ENCODE results near the gene MESD. TPM values are rescaled to one million over a fixed set of nuclear protein-coding genes. Genes with fewer than 3 reads are reported as not detected.

MESD gene
- total and polyA plus RNA-seq, 2 of the 4 experiments (the other 2 are of a cell fraction) = 10.0 to 14.0 TPM

DNA sequence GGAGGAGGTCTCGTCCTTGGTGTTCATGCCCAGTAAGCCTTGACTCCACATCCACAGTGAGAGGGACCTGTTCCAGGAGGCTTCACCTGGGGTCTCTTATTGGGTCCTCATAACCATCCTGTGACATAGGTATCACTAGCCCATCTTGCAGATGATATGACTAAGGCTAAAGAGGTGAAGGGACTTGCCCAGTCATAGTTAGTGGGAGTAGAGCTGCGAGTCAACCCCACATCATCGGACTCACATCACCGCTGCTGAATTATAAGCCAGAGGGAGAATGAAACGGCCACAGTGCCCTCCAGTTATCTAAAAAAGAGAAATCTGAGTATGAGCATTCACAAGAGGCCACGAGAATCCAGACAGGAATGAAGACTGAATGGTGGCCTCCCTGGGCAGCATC lies 66.0 kb downstream of the MESD start:
- Histone ChIP-seq H3K4me1 (ENCODE audit: control insufficient read depth, insufficient read depth, low read length) (peaks cover 2% of the 10 kb centered on the region; the same call in 1 of the 2 replicates), H2BK15ac (ENCODE audit: low read depth, low read length) (no peak overlapping the region), H3K14ac (replicated peaks; ENCODE audit: low read depth, low read length) (no peak overlapping the region), H3K4me2 (ENCODE audit: low read depth, low read length) (no peak overlapping the region), H2BK5ac (ENCODE audit: low read depth, low read length, poor library complexity, severe bottlenecking) (no peak overlapping the region), H4K5ac (ENCODE audit: low read depth, low read length) (no peak overlapping the region), H2BK120ac (ENCODE audit: low read depth, low read length) (no peak overlapping the region), H3K9me3 (ENCODE audit: control insufficient read depth, insufficient read depth, low read length) (no peaks in the 10 kb centered on the region), H3K4ac (ENCODE audit: low read depth, low read length) (no peak overlapping the region), H3K9me1 (ENCODE audit: insufficient read depth, low read length) (peaks cover 14% of the 10 kb centered on the region), H3K18ac (ENCODE audit: low read depth, low read length) (no peak overlapping the region), H2AFZ (replicated peaks; ENCODE audit: low read length, poor library complexity) (no peak overlapping the region), H3K9ac (ENCODE audit: low read depth, low read length) (no peak overlapping the region), H3K27me3 (ENCODE audit: control insufficient read depth, insufficient read depth, low read length) (no peaks in the 10 kb centered on the region), H4K91ac (ENCODE audit: insufficient read depth, low read depth, low read length) (no peak overlapping the region), H2AK5ac (ENCODE audit: low read depth, low read length) (no peak overlapping the region), H3K36me3 (ENCODE audit: control insufficient read depth, insufficient read depth, low read length) (peaks cover 92% of the 10 kb centered on the region), H2BK20ac (ENCODE audit: low read depth, low read length) (no peak overlapping the region), H3K23ac (ENCODE audit: low read depth, low read length) (no peak overlapping the region), H3K4me3 (ENCODE audit: insufficient read depth, low read depth, low read length) (no peak overlapping the region), H4K8ac (ENCODE audit: low read depth in 2 of 2, low read length in 2 of 2) (no peak overlapping the region), H3K27ac (ENCODE audit: insufficient read depth, low read length) (no peak overlapping the region), H2AK9ac (replicated peaks; ENCODE audit: low read depth, low read length, poor library complexity) (no peak overlapping the region), H3K79me1 (ENCODE audit: low read depth in 1 of 2, low read length in 2 of 2) (0 out of 4 replicates have a peak, but pooled peaks cover 0 to 2% of the 10 kb centered on the region in 2 experiments), H4K20me1 (ENCODE audit: insufficient read depth, low read length) (peaks cover 30% of the 10 kb centered on the region; the same call in 1 of the 2 replicates), H3K56ac (ENCODE audit: extremely low read depth, insufficient read depth, low read length) (no peak overlapping the region)
- WGBS, 2 experiments (ENCODE audit: extremely low coverage in 2 of 2, insufficient read length in 1 of 2) = 100% methylated on average over 1 of the region's 6 CpGs; no CpG with 5 or more reads in 1 of the 2 experiments
- in situ Hi-C loops (cut with MboI; ENCODE audit: low sequenced_read_pairs) (no loop called here), intact Hi-C loops (cut with micrococcal nuclease) (no loop called here), dilution Hi-C loops (cut with HindIII; ENCODE audit: low sequenced_read_pairs, unreplicated experiment) (no loop called here)
- POLR2A ChIA-PET (ENCODE audit: unreplicated experiment) = no interaction called here
- BruUV-seq (replicated peaks) = no TSS peak
- ATAC-seq (ENCODE audit: low read depth) (no peak), DNase-seq (peak; percentile 57)
- CTCF ChIA-PET = no interaction called here
- no peak for TF ChIP-seq SMC3 (IDR thresholded peaks at IDR 0.05; ENCODE audit: low read depth, low read length)
- no peak for TF ChIP-seq MAFK (IDR thresholded peaks at IDR 0.05; ENCODE audit: low read depth, low read length)
- TF ChIP-seq, protein P1, sequence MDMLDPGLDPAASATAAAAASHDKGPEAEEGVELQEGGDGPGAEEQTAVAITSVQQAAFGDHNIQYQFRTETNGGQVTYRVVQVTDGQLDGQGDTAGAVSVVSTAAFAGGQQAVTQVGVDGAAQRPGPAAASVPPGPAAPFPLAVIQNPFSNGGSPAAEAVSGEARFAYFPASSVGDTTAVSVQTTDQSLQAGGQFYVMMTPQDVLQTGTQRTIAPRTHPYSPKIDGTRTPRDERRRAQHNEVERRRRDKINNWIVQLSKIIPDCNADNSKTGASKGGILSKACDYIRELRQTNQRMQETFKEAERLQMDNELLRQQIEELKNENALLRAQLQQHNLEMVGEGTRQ (IDR thresholded peaks at IDR 0.05; ENCODE audit: low read depth, low read length) = no peak
- no peak for TF ChIP-seq BHLHE40 (IDR thresholded peaks at IDR 0.05; ENCODE audit: low read depth, low read length)
- no peak for TF ChIP-seq RFX5 (IDR thresholded peaks at IDR 0.05; ENCODE audit: low read depth, low read length)
- no peak for TF ChIP-seq RAD21 (IDR thresholded peaks at IDR 0.05; ENCODE audit: low read length)
- TF ChIP-seq CHD1 (IDR thresholded peaks at IDR 0.05; ENCODE audit: low read depth, low read length) = no peak

Measured in IMR-90 (cell line).